Brain pericyte (primary cell): ENCODE results near the gene MEN1.

Source experiments
- DNase-seq: peaks from one replicate; pipeline ENCODE4 v3.0.0-alpha.2; 2012; ENCODE audit warnings: low read depth, low spot score

MEN1 gene

DNA sequence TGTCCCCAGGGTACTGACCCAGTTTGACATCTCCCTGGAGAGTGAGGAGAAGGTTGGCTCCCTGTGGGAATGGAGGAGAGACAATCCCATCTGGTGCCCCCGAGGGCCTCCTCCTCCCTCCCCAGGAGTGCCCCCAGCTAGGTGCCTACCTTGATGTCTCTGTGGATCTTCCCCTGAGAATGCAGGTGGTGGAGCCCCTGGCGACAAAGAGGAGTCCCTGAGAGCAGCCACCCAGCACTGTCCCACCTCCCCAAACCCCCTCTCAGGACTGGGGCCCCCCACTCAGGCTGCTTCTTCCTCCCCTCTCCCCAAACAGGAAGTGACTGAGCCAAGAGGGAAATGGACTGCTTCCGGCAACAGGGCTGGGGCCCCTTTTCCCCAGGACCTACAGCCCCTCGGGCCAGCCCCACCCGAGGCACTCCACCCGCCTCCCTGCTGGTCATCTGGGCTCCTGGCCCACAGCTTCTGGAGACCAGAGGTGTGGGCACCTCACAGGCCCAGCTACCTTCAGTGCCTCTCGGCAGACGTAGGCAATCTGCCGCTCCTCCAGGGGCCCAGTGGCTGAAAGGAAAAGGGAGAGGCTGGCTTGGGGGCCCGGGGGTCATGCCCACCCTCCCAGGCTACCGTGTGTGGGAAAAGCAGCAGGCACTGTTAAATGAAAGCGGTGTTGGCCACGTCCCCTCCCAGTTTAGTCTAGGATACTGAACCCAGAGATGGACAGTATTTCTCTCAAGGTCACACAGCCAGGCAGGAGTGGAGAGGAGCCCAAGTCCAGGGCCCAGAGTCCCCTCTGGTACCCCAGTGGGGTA, 8.6 kb downstream of the MEN1 start:
- DNase-seq, result no peak

DNA sequence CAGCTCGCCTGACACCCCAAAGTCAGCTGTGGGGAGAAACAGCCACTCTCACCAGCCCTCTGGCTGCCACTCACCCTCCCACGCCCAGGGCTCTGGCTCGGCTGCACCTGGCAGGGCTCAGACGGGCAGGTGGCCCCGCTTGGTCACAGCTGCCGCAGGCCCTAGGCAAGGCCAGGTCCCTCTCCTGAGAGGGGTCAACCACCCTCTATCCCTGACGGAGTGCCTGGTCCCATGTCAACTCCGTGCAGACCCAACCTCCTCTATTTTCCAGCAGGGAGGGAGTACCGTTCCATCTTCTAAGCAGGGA, 9.2 kb downstream of the MEN1 start:
- no peak for DNase-seq

DNA sequence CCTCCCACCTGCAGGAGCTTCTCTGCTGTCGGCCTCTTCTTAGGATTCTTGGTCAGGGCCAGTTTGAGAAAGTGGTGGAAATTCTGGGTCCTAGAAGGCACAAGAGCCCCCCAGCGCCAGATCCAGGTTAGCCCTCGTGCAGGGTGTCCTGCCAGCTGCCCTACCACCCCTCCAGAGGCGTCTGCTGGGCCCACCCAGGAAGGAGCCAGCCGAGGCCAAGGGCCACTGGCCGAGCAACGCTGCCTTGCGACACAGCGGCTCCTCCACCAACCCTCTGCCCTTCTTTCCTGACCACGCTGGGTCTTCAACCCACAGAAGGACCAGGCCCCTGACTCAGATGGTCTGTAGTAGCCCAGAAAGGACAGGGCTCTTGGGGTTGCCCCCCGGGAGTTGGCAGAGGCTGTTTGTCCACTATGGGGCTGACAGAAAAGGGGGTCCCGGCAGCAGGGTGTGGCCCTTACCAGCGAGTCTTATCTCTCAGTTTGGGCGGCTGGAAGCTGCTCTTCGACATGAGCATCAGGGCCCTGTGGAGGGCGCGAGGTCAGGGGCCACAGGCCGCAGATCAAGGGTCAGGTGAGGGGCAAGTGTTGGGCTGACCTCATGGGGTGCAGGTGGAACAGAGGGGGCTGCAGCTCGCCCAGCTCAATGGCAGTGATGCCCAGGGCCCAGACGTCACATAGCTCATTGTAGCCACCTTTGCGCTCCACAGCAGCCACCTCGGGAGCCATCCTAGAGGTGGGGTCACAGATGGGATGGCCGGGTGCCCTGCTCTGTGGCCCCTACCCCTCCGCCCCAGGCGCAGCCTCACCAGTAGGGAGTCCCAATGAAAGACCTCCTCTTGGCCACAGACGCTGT, 9.8 kb downstream of the MEN1 start:
- DNase-seq, result no peak

DNA sequence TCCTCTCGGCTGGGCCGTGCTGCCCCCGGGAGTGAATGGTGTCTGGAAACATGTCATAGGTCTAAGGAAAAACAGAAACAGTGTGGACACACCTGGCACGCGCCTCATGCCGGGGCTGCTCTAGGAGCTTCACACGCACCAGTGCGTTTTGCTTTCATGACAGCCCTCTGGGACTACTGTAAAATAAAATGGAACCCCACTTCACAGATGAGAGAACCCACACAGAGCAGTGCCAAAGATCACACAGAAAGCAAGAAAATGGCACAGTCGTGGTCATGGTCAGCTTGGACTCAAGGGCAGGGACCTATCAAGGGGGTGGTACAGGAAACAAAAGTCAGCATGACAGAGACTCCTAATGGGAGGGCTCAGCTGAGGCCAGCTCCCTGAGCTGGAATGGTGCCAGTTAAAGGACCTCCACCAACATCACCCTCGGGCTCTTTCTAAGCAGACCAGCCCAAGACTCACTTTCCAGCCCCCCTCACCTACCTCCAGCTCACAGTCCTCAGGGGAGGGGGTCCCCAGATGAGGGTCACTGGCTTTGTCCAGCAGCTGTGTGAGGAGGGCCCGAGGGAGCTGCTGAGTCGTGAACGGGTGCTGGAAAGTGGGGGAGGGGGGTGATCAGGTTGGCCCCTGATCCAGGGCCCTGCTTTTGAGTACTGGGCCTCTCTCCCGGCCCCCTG, 10.6 kb downstream of the MEN1 start:
- no peak for DNase-seq

DNA sequence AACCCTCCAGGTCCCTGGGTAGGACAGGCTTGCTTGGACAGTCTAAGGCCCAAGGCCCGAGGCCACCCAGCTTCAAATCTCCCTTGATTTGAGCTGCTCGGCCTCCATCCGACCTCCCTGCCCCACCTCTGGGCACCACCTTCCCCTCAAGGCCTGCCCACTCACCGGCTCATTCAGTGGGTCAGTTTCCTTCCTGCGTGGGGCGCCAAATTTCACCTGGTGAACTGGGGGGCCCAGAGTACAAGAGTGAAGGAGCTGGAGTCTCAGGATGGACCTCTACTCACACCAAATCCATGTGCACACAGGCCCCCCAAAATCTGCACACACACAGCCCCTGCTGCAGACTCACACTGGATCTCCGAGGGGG, 11.1 kb downstream of the MEN1 start:
- DNase-seq, result no peak

DNA sequence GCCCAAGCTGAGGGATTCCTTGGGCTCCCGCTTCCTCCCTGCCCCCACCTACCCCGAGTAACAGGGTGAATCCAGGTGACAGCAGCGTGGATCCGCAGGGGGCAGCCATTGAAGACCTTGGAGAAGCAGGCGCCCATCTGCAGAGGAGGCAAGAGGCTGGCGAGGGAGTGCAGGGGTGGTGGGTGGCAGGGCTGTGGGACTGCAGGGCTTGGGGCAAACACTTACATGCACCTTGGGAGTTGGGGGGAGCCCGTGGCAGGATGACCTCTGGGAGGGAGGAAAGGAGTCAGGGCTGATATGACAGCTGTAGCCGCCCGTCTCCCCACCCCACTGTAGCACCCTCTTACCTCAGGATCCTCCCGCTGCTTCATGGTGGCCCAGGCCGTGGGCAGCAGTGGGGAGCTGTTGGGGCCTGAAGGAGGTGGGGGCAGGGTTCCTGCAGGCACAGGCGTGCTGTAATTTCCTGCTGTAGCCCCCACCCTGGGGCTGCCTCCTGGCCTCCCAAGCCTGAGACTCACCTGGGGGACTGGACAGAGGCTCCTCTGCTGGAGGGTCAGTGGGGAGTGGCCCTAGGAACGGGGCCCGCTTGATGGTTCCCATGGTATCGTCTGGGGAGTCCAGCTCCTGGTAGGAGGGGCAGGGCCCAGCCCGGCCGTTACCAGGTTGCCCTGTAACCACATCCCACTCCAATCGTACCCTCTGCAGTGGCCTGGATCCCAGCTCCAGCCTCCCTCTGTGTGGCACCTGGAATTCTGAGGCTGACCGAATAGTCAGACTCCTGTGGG, 13.4 kb downstream of the MEN1 start:
- DNase-seq, result no peak

DNA sequence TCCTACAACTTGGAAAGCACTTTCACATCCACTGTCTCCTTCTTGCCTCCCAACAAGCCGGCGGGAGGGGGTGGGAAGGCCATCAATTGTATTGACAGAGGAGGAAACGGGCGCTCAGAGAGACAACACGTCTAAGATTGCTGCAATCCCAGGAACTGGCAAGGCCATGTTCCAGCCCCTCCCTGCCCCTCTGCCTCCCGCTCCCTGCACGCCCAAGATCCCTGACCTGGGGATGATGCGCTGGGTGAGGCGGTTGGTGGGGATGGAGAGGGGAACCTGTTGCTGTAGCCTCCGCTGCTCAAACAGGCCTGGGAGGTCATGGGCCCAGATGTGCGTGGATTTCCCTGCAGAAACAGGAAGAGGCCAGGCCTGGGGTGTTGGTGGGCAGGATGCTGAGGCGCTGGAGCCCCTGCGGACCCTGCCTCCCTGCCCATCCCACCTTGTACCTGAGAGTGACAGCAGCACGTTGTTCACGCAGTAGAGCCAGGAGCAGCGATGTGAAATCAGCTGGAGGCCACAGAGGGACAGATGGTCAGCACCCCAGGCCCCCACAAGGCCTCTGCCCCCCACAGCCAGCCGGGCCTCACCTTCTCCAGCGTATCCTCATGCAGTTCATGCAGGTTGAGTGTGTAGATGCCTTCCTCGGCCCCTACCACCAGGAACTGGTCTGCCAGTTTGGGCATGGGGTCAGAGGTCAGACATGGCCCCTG, 14.1 kb downstream of the MEN1 start:
- DNase-seq, result no peak

DNA sequence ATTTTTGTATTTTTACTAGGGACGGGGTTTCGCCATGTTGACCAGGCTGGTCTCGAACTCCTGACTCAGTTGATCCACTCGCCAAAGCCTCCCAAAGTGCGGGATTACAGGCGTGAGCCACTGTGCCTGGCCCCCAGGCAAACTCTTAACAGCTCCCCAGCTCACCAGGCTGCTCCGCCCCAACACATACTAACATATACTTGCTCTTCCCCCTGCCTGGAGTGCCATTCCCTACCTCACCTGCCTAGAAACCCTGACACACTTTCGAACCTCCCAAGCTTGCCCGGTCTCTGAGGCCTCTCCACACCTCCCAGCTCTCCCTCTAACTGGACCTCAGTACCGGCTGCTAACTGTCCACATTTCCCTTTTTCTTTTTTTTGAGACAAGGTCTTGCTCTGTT, 15.8 kb downstream of the MEN1 start:
- DNase-seq, result no peak

DNA sequence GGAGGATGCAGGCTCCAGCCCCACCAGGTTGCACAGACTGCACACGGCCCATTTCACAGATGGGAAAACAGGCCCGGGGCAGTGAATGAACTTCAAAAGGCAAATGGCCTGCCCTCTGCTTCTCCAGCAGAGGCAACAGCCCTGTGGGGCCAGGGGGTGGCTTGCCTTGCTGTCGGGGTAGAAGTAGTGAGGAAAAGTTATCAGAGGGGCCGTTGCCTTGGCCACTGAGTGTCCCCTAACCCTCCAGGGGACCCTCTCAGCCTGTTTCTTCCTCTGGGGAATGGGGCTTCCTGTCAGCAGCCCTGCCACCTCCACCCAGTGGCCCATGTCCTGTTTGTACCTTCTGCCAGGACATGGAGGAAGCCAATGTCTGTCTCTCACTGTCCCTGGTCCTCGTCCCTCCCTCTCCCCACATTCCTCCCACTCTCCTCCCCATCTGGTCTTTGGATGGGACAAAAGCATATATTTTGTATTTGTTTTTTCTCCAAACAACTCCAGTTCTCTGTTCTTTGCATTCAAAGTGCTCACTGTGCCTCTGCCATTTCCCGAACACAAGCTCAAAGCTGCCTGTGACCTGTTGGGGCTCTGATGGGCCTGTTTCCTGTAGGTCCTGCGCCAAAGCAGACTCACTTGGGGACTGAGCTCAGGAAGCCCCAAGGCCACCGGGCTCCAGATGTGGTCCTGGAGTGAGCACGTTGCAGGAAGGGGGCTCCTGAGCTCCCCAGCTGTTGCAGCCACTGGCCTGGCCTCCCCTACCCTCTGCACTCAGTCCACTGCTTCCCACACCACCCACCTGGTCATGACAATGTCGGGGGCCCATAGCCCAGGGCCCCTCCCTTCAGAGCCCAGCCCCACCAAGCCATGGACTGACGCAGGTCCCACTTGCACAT, 16.8 kb downstream of the MEN1 start:
- no peak for DNase-seq

DNA sequence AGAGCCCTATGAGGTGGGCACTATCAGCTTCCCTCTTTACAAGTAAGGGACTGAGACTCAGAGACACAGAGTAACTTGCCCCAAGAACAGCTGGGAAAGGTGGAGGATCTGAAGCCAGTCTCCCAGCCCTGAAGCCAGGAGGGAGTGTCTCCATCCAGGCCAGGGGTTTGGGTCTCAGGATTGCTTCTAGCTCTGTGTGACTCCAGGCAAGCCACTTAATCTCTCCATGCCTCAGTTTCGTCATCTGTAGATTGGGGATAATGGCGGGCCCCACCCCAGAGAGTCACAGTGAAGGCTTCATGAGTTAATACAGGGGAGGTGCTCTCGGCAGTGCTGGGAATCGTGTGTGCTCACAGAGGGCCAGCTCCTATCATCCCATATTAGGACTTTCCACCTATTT, 17.9 kb downstream of the MEN1 start:
- no peak for DNase-seq

DNA sequence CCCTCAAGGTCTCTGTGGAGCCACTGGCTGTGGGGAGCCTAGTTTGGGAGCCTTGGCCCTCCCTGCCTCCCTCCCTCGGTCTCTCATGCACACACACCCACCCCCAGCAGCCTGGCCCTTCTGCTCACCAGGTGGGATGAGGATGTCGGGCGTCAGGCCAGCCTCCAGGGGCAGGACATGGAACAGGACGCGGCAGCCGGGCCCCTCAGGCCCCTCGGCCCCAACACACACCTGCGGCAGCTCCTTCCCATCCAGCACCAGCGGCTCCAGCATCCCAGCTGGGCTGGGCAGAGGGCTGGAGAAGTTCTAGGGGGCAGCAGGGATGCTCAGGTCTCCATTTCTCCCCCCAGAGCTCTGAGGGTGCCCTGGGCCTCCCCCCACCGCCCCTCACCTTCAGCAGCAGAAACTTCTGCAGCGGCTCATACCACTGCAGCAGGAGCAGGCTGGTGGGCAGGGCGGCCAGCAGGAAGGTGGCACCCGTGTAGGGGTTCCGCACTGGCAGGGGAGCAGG, 18.5 kb downstream of the MEN1 start:
- DNase-seq, result no peak

DNA sequence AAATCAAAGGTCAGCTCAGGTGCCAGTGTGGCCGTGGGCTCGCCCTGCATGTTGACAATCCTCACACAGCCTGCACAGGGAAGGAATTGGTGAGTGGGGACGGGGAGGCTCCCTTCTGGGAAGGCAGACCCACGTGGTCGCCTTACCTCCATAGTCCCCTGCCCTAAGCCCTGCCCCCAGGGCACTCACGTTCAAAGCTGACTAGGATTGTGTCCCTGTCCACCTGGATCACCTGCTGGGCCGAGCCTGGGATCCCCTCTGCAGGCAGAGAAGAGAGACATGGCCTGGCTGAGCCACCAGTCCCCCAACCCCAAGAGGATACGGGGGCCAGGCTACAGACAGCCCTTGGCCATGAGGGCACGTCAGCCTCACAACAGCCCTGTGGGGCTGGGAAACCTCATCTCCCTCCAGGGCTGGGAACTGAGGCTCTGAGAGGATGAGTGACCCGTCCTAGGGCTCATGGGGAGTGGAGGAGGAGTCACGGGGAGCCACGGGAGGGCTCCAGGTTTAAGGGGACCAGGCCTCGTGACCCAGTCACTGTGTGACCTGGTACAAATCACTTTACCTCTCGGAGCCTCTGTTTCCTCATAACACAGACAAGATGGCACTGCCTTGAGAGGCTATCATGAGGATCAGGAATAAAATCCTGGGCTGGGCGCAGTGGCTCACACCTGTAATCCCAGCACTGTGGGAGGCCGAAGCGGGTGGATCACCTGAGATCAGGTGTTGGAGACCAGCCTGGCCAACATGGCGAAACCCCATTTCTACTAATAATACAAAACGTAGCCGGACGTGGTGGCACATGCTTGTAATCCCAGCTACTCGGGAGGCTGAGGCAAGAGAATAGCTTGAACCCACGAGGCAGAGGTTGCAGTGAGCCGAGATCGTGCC, 19.9 kb downstream of the MEN1 start:
- no peak for DNase-seq

DNA sequence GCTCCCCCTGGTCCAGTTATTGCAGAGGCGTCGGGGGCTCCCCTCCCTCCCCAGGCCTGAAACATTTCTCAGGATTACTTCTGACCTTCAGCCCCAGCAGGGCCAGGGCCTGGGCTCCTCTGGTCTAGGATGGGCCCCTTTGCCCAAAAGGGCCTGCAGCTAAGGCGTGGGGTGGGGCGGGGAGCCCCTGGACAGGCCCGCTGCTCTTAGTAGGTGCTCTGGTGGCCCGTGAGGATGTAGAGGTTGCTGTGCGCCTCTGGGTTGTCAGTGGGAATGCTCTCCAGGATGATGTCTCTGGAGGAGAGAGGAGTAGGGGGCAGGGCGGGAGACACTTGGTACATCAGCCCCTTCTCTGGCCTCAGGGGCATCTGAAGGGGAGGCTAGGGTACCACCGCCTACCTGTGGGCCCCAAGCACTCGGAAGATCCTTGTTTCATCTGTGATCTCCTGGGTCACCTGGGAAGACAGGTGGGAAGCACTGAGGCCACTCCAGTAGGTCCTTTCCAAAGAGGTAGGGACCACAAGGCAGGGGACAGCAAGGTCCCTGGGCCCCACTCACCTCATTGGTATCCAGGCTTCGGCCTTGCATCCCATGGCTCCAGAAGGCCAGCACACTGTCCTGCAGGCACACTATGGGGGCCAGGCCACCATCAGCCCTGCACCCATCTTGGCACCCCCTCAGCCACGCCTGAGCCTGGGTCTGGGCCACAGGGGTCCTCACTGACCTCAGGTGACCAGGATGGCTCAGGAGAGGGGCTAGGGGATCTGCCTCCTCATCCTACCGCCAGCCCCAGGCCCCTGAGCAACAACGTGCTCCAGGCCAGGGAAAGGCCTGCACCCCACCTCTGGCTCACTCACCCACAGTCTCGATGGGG, 20.8 kb downstream of the MEN1 start:
- DNase-seq, result no peak

DNA sequence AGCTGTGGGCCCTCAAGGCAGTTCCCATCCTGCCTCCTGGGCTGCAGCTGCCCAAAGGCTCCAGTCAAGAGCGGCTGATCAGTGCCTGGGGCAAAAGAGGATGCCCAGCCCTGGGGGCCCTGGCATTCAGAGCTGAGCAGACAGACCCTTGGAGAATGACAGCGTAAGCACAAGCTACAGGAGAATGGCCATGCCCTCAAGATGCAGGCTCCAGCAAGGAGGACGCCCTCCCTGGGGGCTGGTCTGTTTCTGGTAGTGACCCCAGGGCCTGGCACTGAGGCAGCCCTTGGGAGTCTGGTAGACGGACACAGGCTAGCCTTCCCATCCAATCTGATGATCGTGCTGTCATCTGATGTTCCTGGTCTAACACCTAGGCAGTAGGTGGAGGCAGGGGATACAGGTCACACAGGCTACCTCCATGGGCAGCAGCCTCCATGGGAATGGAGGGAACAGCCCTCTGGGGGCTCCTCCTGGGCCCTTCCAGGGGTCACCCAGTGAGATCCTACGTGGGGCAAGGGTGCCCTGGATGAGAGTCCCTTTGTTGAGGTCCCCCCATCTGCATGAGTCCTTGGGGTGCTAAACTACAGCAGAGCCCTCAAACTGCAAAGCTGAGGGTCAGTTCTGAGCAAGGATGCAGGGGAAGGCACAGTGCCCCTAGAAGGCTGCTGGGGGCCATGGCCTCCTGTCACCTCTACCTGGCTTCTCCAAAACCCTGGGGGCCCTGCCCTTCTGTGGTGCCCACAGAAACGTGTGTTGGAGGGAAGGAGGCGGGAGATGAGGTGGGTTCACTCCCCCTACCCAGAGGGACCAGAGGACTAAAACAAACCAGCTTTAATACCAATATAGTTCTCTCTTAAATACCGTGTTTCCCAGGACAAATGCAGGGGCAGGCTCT, 21.8 kb downstream of the MEN1 start:
- DNase-seq, result no peak

DNA sequence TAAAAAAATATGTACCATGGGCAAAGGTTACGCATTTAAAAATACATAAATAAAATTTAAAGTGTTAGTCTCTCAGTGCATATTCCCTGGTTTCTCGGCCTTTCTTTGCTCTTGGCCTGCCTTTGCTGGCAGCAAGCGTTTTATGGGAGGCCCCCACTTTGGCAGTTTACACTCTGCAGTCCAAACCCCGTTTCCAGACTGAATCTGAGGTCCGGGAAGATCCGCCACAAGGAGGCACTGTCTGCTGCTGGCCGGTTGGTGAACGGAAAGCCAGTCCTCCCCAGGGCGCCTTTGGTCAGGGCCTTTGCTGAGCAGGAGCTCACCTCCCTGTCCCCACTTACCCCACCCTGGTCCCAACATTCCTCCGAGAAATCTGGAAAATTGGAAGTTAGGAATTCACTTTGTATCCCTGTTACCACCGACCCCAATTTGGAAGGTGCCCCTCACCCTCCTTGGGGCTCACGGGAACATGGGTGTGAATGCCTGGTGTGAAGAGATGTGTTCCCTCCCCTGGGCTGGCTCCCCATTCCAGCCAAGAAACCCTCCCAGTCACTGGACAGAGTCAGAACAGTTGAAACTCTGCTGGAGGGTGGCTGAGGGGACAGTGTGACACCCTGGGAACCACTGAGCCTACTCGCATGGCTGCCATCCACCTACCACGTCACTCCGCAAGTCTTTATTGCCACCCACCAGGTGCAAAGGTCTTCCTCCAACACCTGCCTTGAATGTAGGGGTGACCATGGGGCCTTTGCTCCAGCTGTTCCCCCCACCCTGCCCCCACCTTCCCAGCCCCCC, 22.6 kb downstream of the MEN1 start:
- no peak for DNase-seq

DNA sequence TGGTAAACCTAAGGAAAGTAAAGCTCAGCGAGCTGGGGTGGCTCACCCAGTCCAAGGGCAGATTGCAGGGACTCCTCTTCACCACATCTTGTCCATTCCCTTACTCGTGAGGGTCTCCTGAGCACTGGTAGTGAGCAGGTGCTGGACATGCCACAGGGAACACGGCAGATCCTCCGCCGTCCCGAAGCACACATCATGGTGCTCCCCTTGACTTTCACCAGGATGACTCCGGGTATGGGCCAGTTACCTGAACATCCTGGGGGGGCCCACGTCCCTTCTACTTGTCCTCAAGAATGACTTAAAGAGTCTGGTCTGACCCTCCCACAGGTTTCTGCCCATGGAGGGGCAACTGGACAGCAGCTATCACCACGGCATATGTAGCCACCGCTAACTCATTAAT, 24.0 kb downstream of the MEN1 start:
- DNase-seq, result no peak
